Osteocyte (in vitro differentiated cells): Measurements from ENCODE around the gene METTL22. TPM values are rescaled to one million over a fixed set of nuclear protein-coding genes. Genes with fewer than 3 reads are reported as not detected.
"Not testable (repeated sequence)": the region's sequence is repeated elsewhere in the genome, so short reads cannot be mapped to it uniquely, and the experiment has no call there.

Experiments
- DNase-seq: peaks from one replicate; pipeline ENCODE4 v3.0.0; 2021; ENCODE audit warnings: mixed read lengths; ENCODE audit not compliant: unreplicated experiment; ENCODE audit errors: extremely low spot score
- H3K27ac Mint-ChIP-seq: one replicate; pipeline ENCODE4 v1.8.0; 2021; ENCODE audit warnings: mild to moderate bottlenecking, mixed read lengths; ENCODE audit not compliant: unreplicated experiment
- H3K27me3 Mint-ChIP-seq: one replicate; pipeline ENCODE4 v1.8.0; 2021; ENCODE audit warnings: mixed read lengths; ENCODE audit not compliant: unreplicated experiment
- H3K36me3 Mint-ChIP-seq: one replicate; pipeline ENCODE4 v1.8.0; 2021; ENCODE audit warnings: mixed read lengths; ENCODE audit not compliant: unreplicated experiment
- H3K4me1 Mint-ChIP-seq: one replicate; pipeline ENCODE4 v1.8.0; 2021; ENCODE audit warnings: mixed read lengths; ENCODE audit not compliant: unreplicated experiment
- H3K4me3 Mint-ChIP-seq: one replicate; pipeline ENCODE4 v1.8.0; 2021; ENCODE audit warnings: mild to moderate bottlenecking, moderate library complexity, mixed read lengths; ENCODE audit not compliant: unreplicated experiment
- H3K9me3 Mint-ChIP-seq: one replicate; pipeline ENCODE4 v1.8.0; 2021; ENCODE audit warnings: mixed read lengths; ENCODE audit not compliant: unreplicated experiment
- CTCF ChIP-seq: fragments of 200-600 bp; sonication (generic); IDR thresholded peaks from 2 replicates; pipeline ENCODE4 v1.5.0; 2021; ENCODE audit warnings: antibody characterized with exemption, mild to moderate bottlenecking, moderate library complexity
- total RNA-seq: library from RNA; stranded (reverse); gene quantifications from 2 replicates; pipeline ENCODE4 v1.2.1, GENCODE V29; 2021

Gene METTL22
- total RNA-seq, 1 donor from 2014 or later = 40.1 TPM

GRCh38 chr16:8648877-8649276 lies 27.4 kb downstream of the METTL22 start:
- H3K27me3 Mint-ChIP-seq = no peaks in the 10 kb centered on the region
- H3K4me1 Mint-ChIP-seq = no peaks in the 10 kb centered on the region
- H3K36me3 Mint-ChIP-seq = peaks cover 35% of the 10 kb centered on the region
- no peaks in the 10 kb centered on the region for H3K9me3 Mint-ChIP-seq
- TF ChIP-seq CTCF = no peak
- no peak overlapping the region for H3K27ac Mint-ChIP-seq
- no peak for DNase-seq
- H3K4me3 Mint-ChIP-seq = no peak overlapping the region

- H3K4me3 Mint-ChIP-seq = no peak overlapping the region
- DNase-seq = no peak
- H3K27ac Mint-ChIP-seq = no peak overlapping the region
- no peaks in the 10 kb centered on the region for H3K27me3 Mint-ChIP-seq
- no peak for TF ChIP-seq CTCF
- peaks cover 25% of the 10 kb centered on the region for H3K36me3 Mint-ChIP-seq
- no peaks in the 10 kb centered on the region for H3K4me1 Mint-ChIP-seq
- no peaks in the 10 kb centered on the region for H3K9me3 Mint-ChIP-seq
Measured at GRCh38 chr16:8649829-8650554, 28.5 kb downstream of the METTL22 start.

- H3K27ac Mint-ChIP-seq = not testable (repeated sequence)
- peaks cover 11% of the 10 kb centered on the region for H3K36me3 Mint-ChIP-seq
Measured at GRCh38 chr16:8651958-8652357, 30.5 kb downstream of the METTL22 start.

GRCh38 chr16:8655184-8655717 lies 33.8 kb downstream of the METTL22 start:
- Mint-ChIP-seq H3K4me3 (no peak overlapping the region), H3K4me1 (no peaks in the 10 kb centered on the region), H3K27me3 (no peaks in the 10 kb centered on the region), H3K27ac (no peak overlapping the region), H3K36me3 (no peaks in the 10 kb centered on the region), H3K9me3 (no peaks in the 10 kb centered on the region)
- DNase-seq = no peak
- TF ChIP-seq CTCF = peak; percentile 49

More at GRCh38 chr16:8651958-8652357, 30.5 kb downstream of the METTL22 start:
- H3K27me3 Mint-ChIP-seq, H3K4me1 Mint-ChIP-seq, H3K4me3 Mint-ChIP-seq, DNase-seq, H3K9me3 Mint-ChIP-seq: not testable (repeated sequence)
- peak; percentile 39 for TF ChIP-seq CTCF

- Mint-ChIP-seq H3K9me3 (no peaks in the 10 kb centered on the region), H3K4me3 (no peak overlapping the region), H3K27ac (no peak overlapping the region), H3K4me1 (peaks cover 2% of the 10 kb centered on the region), H3K36me3 (no peaks in the 10 kb centered on the region), H3K27me3 (peaks cover 2% of the 10 kb centered on the region)
- DNase-seq = no peak
- no peak for TF ChIP-seq CTCF
Measured at GRCh38 chr16:8656376-8656775, 34.9 kb downstream of the METTL22 start.
